HG03460 (cell line): ENCODE measurements around the gene C1QTNF4.
A peak's percentile ranks its signal among the peaks of the same experiment; 100 is the strongest.
"Not testable (repeated sequence)": the region's sequence is repeated elsewhere in the genome, so short reads cannot be mapped to it uniquely, and the experiment has no call there.

Source experiments
- ATAC-seq: cut with Tn5 transposase; IDR thresholded peaks from one replicate; pipeline ENCODE4 v1.9.1; 2021; ENCODE audit not compliant: unreplicated experiment

Gene C1QTNF4

DNA sequence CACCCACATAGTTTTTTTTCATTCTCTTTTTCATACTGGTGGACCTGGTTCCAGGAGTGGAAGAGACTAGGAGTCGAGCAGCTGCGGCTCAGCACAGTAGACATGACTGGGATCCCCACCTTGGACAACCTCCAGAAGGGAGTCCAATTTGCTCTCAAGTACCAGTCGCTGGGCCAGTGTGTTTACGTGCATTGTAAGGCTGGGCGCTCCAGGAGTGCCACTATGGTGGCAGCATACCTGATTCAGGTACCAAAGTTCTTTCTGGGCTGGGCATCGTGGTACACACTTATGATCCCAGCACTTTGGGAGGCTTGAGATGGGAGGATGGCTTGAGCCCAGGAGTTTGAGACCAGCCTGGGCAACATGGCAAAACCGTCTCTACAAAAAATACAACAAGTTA is 24.6 kb downstream of the C1QTNF4 start:
- no peak for ATAC-seq

DNA sequence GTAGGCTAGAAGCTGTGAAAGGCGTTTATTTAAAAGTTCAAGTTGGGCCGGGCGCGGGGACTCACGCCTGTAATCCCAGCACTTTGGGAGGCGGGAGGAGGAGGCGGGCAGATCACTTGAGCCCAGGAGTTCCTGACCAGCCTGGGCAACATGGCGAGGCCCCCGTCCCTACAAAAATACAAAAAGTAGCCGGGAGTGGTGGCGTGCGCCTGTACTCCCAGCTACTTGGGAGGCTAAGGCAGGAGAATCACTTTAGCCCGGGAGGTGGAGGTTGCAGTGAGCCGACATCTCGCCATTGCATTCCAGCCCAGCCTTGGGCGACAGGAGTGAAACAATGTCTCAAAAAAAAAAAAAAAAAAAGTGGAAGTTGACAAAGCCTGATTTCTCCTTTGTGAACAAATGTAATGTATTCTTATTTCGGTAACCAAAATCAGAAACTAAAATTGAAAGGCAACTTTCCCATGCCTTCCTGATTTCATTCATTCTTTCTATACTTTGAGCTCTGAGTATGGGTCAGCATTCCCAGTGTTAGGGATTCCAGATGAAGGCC is 28.0 kb downstream of the C1QTNF4 start:
- no peak for ATAC-seq

DNA sequence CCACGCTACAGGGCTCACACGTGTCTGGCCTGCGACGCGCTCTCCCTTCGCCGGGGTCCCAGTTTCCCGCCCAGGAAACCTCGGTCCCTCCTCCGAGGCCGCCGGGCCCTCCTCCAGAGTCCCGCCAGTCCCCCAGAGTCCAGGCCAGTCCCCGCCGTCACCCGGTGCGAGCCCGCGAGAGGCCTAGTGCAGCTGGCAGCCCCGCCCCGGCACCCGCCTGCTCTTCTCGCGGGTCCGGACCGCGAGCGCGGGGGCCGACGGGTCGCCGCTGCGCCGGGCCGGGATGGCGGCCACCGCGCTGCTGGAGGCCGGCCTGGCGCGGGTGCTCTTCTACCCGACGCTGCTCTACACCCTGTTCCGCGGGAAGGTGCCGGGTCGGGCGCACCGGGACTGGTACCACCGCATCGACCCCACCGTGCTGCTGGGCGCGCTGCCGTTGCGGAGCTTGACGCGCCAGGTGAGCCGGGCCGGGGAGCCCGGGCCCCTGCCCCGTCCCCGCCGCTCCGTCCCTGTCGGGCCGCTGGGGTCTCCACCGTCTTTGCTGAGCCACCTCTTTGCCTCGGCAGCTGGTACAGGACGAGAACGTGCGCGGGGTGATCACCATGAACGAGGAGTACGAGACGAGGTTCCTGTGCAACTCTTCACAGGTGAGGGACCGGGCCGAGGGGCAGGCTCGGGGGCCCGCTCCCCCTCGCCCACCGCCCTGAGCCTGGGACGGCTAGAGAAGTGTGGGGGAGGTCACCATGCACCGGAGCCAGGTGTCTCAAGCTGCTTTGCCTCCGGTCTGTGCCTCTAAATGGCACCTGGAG is 28.7 kb downstream of the C1QTNF4 start, which contains the start of gene PTPMT1:
TSS of gene PTPMT1 (plus strand) at position 260 of the 809 bp plus-strand sequence. CDS start at position 284, 24 bp downstream.
- peak; percentile 84 for ATAC-seq

DNA sequence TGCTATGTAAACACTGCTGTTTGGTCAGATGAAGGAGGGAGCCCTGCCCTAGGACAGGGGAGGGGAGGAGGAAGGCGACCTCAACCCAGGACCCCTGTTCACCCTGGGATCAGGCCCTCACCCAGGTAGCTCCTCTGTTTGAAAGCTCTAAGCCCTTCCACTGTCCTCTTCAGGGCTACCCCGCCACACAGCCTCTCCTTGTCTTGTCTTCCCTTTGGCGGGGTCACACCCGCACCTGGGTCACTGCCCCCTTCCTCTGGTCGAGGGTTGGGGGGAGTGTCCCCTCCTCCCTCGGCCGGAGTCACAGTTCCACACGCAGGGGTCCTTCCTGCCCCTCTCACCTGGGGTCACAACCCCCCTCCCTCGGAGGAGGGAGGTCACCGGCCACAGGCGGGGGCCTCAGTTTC is 29.3 kb downstream of the C1QTNF4 start:
- peak; percentile 19 for ATAC-seq

DNA sequence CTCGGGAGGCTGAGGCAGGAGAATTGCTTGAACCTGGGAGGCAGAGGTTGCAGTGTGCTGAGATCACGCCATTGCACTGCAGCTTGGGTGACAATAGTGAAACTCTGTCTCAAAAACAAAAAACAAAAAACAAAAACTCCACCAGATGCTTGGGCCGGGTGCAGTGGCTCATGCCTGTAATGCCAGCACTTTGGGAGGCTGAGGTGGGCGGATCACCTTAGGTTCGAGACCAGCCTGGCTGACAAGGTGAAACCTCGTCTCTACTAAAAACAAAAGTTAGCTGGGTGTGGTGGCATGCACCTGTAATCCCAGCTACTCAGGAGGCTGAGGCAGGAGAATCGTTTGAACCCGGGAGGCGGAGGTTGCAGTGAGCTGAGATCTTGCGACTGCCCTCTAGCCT is 29.8 kb downstream of the C1QTNF4 start:
- not testable (repeated sequence) for ATAC-seq

DNA sequence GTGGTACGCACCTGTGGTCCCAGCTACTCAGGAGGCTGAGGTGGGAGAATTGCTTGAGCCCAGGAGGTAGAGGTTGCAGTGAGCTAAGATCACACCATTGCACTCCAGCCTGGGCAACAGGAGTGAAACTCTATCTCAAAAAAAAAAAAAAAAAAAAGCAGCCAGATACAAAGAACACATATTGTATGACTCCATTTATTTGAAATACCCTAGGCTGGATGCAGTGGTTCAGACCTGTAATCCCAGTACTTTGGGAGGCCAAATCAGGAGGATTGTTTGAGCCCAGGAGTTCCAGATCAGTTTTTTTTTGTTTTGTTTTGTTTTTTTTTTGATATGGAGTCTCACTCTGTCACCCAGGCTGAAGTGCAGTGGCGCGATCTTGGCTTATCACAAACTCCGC is 31.8 kb downstream of the C1QTNF4 start:
- not testable (repeated sequence) for ATAC-seq

DNA sequence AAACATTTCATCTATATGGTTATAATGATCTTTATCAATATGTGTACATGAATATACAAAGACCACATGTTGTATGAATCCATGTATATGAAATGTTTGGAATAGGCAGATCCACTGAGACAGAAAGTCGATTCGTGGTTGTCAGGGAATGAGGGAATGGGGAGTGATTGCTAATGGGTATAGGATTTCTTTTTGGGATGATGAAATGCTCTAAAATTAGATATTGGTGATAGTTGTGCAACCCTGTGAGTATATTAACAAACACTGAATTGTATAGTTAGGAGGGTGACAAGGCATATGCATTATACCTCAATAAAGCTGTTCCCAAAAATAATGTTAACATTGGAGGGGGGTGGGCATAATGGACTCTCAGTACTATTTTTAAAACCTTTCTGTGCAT is 33.8 kb downstream of the C1QTNF4 start:
- no peak for ATAC-seq

DNA sequence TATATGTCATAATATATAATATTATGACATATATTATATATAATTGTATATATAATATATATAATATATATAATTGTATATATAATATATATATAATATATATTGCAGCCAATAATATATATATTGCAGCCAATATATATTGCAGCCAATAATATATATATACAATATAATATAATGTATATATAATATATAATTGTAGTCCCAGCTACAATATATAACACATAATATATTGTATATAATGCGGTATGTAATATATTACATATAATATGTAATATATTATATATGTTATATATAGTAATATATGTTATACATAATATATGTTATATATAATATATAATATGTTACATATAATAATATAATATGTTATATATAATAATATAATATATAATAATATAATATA is 35.5 kb downstream of the C1QTNF4 start:
- ATAC-seq = no peak

DNA sequence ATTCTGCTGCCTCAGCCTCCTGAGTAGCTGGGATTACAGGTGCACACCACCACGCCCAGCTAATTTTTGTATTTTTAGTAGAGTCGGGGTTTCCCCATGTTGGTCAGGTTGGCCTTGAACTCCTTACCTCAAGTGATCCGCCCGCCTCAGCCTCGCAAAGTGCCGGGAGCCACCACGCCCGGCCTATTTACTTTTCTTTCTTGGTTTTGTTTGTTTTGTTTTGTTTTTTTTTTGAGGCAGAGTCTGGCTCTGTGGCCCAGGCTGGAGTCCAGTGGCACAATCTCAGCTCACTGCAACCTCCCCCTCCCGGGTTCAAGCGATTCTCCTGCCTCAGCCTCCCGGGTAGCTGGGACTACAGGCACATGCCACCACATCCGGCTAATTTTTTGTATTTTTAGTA is 37.2 kb downstream of the C1QTNF4 start:
- not testable (repeated sequence) for ATAC-seq

DNA sequence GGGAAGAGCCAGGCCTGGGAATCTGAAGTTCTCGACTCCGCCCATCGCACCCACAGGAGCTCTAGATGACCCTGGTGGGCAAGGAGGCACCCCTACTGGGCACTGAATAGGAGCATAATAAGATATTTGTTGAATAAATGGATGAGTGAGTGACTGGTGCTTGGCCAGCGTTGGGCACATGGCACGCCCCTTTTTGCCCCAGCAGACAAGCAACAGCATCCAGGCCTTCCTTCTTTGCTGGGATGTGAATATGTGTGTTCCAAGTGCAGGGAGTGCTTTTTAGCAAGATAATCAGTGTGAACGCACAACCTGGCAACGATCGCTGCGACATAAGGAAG is 40.8 kb downstream of the C1QTNF4 start:
- ATAC-seq = peak; percentile 4

DNA sequence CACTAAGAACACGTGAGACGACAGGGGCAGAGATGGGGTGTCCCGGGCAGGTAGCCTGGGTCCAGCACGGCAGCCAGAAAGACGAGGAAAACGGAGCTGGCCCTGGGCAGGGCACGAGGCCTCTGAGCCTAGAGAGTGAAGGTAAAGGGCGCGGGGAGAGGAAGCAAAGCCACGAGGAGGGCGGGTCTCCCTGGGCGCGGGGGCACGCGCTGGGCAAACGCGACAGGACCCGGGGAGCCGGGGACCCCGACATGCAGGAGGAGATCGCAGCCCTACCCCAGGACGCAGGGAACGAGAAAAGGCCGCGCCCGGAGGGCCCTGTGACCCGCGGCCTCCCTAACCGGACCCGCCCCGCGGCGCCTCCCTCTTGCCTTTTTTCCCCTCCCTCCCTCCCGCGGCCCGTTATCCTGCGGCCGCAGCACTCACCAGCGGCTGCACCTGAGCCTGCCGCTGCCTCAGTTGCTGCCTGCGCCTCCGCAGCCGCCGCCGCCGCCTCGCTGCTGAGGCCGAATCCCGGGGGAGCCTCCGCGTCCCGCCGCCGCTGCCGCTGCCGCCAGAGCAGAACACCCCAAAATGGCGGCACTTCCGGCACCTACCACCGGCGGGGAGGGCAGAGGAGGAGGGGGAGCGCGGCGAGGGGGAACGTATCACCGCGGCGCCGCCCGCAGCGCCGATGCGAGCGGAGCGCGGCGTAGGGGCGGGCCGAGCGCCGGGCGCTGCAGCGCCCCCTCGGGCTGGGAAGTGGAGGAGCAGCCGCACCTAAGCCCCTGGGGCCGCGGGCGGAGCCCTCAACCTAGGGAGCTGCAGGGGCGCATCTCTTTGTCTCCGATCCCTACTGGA is 41.4 kb downstream of the C1QTNF4 start, which contains the start of gene CELF1:
TSS of gene CELF1 (minus strand) at position 567 of the 840 bp plus-strand sequence. CDS start 53,609 bp downstream, outside the sequence.
- ATAC-seq = peak; percentile 95

DNA sequence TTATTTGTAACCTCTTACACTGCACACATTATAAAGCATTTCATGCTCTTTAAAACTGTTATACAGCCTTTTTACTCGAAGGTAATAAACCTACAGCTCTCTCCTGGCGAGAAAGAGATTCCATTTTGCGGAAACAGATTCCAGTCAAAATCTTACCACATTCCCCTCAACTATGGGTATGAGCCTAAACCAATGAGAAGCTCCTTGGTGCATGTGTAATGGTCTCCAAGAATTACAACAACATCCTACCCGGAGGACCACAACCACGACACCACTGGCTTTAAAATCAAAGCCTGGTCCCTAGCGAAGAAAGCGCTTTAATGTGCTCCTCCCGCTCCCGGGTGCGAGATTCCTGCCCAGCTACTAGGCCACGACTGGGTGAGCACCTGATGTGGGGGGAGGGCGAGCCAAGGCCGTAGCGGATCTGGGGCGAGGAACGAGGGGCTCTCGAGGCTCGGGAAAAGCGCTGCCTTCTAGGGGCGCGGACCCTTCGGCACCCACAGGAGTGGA is 42.1 kb downstream of the C1QTNF4 start:
- no peak for ATAC-seq

DNA sequence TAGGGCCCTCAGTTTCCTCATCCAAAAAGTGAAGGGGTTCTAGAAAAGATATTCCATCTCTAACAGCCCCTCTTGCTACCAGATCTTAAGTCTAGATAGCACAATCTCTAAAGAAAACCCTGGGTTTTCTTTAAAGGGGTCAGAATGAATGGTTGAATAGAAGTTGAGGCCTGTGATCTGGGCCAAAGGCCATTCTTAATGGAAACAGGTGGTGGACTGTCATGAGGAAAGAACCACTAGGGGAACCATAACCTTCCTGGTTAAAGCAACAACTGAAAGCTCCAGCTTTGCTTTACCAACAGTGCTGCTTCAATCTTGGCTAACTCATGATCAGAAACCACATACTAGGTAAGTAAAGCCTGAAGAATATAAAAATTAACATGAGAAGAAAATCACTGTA is 43.1 kb downstream of the C1QTNF4 start:
- no peak for ATAC-seq

DNA sequence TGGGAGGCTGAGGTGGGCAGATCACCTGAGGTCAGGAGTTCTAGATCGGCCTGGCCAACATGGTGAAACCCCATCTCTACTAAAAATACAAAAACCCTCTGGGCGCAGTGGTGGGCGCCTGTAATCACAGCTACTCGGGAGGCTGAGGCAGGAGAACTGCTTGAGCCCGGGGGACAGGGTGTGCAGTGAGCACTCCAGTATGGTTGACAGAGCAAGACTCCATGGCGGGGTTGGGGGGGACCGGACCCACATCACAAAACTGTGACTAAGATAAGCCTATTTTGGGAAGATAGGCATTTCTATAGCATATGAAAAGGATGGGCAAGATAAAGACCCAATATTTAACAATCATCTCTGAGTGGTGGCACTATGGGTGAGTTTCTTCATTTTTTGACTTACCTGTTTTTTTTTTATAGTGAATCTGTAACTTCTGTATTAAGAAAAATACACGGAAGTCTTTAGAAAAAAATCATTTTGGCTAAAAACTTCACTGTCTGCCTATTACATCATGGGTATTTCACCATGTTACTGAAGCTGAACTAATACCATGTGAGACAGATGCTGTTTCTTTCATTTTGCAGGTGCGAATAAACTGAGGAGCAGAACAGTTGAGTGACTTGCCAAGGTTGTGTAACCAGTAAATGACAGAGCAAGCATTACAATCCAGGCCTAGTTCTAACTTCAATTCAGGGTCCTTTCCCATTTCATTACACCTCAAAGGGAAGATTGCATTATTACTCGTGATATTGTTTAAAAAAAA is 43.7 kb downstream of the C1QTNF4 start:
- no peak for ATAC-seq

DNA sequence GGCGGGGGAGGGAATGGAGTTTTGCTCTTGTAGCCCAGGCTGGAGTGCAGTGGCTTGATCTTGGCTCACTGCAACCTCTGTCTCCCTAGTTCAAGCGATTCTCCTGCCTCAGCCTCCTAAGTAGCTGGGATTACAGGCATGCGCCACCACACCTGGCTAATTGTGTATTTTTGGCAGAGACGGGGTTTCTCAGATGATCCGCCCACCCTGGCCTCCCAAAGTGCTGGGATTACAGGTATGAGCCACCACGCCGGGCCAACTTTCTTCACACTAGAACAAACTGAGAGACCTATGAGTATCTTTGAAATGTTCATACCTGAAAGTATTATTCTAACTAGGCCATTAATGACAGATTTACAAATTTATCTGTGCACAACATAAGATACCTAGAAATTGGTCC is 47.9 kb downstream of the C1QTNF4 start:
- ATAC-seq = not testable (repeated sequence)

DNA sequence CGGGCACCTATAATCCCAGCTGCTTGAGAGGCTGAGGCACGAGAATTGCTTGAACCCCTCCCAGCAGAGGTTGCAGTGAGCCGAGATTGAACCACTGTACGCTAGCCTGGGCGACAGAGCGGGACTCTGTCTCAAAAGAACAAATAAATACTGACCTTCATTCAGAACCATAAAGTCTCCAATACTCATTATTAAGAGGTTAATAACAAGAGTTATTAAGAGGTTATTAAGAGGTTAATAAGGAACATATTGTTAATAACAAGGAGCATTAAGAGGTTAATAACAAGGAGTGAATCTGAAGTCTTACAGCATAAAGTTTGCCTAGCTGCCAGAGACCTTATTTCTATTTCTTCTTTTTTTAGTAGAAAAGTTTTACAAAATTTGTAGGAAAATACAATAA is 48.9 kb downstream of the C1QTNF4 start:
- no peak for ATAC-seq

DNA sequence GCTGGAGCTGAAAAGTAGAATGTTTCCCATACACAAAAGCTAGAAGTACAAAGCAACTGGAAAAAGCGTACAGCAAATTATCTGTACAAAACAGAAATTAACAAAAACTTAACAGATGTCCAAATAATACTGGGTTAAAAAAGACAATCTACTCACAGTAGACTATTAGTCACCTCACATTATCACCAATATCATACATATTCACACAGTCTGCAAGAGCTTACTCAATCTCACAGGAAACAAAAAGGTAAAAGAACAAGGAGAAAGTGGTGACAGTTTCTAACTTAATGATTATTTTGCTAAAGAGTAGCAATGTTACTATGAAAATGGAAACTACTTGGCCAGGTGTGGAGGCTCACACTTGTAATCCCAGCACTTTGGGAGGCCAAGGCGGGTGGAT is 53.1 kb downstream of the C1QTNF4 start:
- no peak for ATAC-seq

DNA sequence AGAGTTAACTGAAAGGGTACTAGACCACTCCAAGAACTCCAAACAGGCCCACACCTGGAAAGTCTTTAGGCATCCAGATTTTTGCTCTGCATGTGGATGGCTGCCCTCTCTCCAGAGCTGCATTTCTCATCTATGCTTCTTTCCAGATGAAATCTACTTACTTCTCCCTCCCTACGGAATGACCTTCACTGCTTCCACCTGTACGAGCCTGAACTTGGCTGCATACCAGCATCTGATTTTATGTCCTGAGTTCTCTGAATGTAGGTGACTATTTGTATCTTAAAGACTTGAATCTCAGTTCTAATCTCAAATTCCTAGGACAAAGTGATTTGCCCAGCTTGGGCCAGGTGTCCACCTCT is 54.6 kb downstream of the C1QTNF4 start:
- no peak for ATAC-seq
